Measurements from ENCODE around the gene ADSS1.

- TF ChIP-seq CTCF (IDR thresholded peaks at IDR 0.05) (no peak), POLR2AphosphoS5 (IDR thresholded peaks at IDR 0.05; ENCODE audit: insufficient read depth in 1 of 2, low read depth in 1 of 2) (no peak)
Measured at GRCh38 chr14:104794631-104794992, 70.6 kb downstream of the ADSS1 start.

All from vagina (tissue), 2 donors.